Suprapubic skin (tissue), 4 donors: Measurements from ENCODE around the gene RAB3B.
"Not testable (repeated sequence)": the region's sequence is repeated elsewhere in the genome, so short reads cannot be mapped to it uniquely, and the experiment has no call there.

Experiments used
- CTCF ChIP-seq, 2 donors: fragments of 200-600 bp in 1 of 2; fragments of 450-650 bp in 1 of 2; sonication (generic) in 1 of 2; IDR thresholded peaks; one replicate each; pipeline ENCODE4 v1.5.1; 2016 to 2019; ENCODE audit warnings: antibody characterized with exemption in 2 of 2, mild to moderate bottlenecking in 1 of 2, moderate library complexity in 1 of 2
- EP300 ChIP-seq: sonication (generic); formaldehyde crosslinking; IDR thresholded peaks from one replicate; pipeline ENCODE4 v1.6.1; 2017; ENCODE audit warnings: antibody characterized with exemption
- POLR2A ChIP-seq, 2 donors: fragments of 450-650 bp; IDR thresholded peaks; one replicate each; pipeline ENCODE4 v1.6.1; 2017; ENCODE audit warnings: antibody characterized with exemption in 2 of 2, mild to moderate bottlenecking in 2 of 2, moderate library complexity in 2 of 2
- POLR2AphosphoS5 ChIP-seq, 3 donors: sonication (generic); formaldehyde crosslinking; IDR thresholded peaks; one replicate each; pipeline ENCODE4 v1.6.1; 2017; ENCODE audit warnings: antibody characterized with exemption in 3 of 3

GRCh38 chr1:52005548-52005947 is 15.0 kb upstream of the RAB3B start:
- TF ChIP-seq CTCF (IDR thresholded peaks at IDR 0.05); POLR2AphosphoS5 (IDR thresholded peaks at IDR 0.05); POLR2A (IDR thresholded peaks at IDR 0.05); EP300: not testable (repeated sequence)
